ENCODE measurements around the gene ITGA2B.

DNA sequence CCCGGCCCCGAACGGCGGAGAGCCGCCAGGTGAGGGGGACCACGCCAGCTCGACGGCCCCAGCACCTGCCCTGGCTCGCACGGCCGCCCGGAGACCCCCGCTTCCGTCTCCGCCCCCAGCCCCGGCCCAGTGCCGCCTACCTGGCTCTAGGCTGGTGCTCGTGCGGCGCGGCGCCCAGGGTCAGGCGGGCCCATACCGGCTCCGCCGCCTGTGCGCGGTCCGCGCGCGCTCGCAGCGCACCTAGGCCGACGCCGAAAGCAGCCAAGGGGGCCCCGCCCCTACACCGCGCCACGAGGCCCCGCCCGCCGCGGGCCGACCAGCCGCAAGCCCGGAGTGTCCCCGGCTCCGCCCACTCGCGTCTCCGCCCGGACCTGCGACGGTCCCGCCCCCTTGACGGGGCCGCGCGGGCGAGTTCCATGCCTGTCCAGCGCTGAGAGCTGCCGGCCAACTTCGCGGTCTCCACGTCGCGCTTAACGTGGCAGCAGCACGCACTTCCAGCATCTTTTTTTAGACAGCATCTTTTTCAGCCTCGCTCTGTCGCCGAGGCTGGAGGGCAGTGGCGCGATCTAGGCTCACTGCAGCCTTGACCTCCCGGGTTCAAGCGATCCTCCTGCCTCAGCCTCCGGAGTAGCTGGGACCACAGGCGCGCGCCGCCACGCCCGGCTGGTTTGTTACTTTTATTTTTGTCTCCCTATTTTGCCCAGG, 64.7 kb downstream of the ITGA2B start, which contains the start of gene SLC25A39:
- TF ChIP-seq CTCF (IDR thresholded peaks at IDR 0.05; ENCODE audit: poor library complexity) (no peak), EZH2 (IDR thresholded peaks at IDR 0.05; ENCODE audit: borderline replicate concordance) (no peak)

Measured in hepatocyte (in vitro differentiated cells).